ENCODE results near the gene HOATZ. TPM values are rescaled to one million over a fixed set of nuclear protein-coding genes. Genes with fewer than 3 reads are reported as not detected.

HOATZ gene
- total RNA-seq, 8 experiments from 2014 or later = 0.05 to 61.7 (median 0.49) TPM; not detected in 3

DNA sequence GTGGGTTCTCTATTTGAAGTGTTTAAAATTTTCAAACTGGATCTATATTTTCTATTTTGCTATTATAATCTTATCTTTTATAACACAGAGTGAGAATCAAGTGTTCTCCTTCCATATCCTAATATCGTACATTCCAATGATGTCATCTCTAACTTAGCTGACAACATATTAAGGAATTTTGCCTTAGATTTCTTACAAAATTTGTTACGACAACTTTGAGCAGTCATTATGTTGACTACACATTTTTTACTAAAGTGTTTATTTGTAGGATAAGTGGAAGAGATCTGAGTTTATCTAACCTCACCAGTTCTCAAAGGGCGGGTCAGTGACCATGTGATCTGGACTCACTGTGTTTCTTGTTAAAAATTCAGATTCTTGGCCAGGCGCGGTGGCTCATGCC is 15.1 kb upstream of the HOATZ start:
- Histone ChIP-seq H3K27ac (no peak overlapping the region), H3K4me3 (no peak overlapping the region), H3K4me1 (replicated peaks in 1 of 2) (no peaks in the 10 kb centered on the region)
- WGBS, 10 experiments = 45 to 100% (median 80%) methylated on average over 1 to 5 of the region's 5 CpGs; no CpG with 5 or more reads in 1 of the 10 experiments
- in situ Hi-C loops (cut with MboI; ENCODE audit: low pct_unique_long_range_greater_than_20kb in 2 of 9, low sequenced_read_pairs in 9 of 9, unreplicated experiment in 9 of 9) = no loop called here
- ATAC-seq (replicated peaks in 6 of 8) = no peak

GRCh38 chr11:111500481-111500880 is 14.1 kb upstream of the HOATZ start:
- no peak for ATAC-seq (replicated peaks in 6 of 8)
- no peaks in the 10 kb centered on the region for H3K4me1 ChIP-seq (replicated peaks in 1 of 2)
- 0 to 100% (median 40%) methylated on average over 1 of the region's 1 CpG; no CpG with 5 or more reads in 5 of the 10 experiments for WGBS, 10 experiments
- in situ Hi-C loops (cut with MboI; ENCODE audit: low pct_unique_long_range_greater_than_20kb in 2 of 9, low sequenced_read_pairs in 9 of 9, unreplicated experiment in 9 of 9) = no loop called here
- H3K4me3 ChIP-seq = no peak overlapping the region
- no peak overlapping the region for H3K27ac ChIP-seq

- Histone ChIP-seq H3K4me1 (replicated peaks in 1 of 2) (no peaks in the 10 kb centered on the region), H3K27ac (no peak overlapping the region), H3K4me3 (no peak overlapping the region)
- no peak for ATAC-seq (replicated peaks in 6 of 8)
- in situ Hi-C loops (cut with MboI; ENCODE audit: low pct_unique_long_range_greater_than_20kb in 2 of 9, low sequenced_read_pairs in 9 of 9, unreplicated experiment in 9 of 9) = no loop called here
- WGBS, 10 experiments = 80 to 100% (median 89%) methylated on average over 1 of the region's 1 CpG; no CpG with 5 or more reads in 1 of the 10 experiments
Measured at GRCh38 chr11:111502611-111503010, 12.0 kb upstream of the HOATZ start.

- 80 to 100% (median 93%) methylated on average over 1 of the region's 1 CpG; no CpG with 5 or more reads in 1 of the 10 experiments for WGBS, 10 experiments
- in situ Hi-C loops (cut with MboI; ENCODE audit: low pct_unique_long_range_greater_than_20kb in 2 of 9, low sequenced_read_pairs in 9 of 9, unreplicated experiment in 9 of 9) = no loop called here
- H3K4me1 ChIP-seq (replicated peaks in 1 of 2) = peaks cover 0 to 3% of the 10 kb centered on the region in 2 donors
- no peak overlapping the region for H3K4me3 ChIP-seq
- H3K27ac ChIP-seq = no peak overlapping the region
- ATAC-seq (replicated peaks in 6 of 8) = peak in 3 of 8 experiments; percentile 14 to 52 (median 36)
Measured at GRCh38 chr11:111510311-111510710, 4.3 kb upstream of the HOATZ start.

DNA sequence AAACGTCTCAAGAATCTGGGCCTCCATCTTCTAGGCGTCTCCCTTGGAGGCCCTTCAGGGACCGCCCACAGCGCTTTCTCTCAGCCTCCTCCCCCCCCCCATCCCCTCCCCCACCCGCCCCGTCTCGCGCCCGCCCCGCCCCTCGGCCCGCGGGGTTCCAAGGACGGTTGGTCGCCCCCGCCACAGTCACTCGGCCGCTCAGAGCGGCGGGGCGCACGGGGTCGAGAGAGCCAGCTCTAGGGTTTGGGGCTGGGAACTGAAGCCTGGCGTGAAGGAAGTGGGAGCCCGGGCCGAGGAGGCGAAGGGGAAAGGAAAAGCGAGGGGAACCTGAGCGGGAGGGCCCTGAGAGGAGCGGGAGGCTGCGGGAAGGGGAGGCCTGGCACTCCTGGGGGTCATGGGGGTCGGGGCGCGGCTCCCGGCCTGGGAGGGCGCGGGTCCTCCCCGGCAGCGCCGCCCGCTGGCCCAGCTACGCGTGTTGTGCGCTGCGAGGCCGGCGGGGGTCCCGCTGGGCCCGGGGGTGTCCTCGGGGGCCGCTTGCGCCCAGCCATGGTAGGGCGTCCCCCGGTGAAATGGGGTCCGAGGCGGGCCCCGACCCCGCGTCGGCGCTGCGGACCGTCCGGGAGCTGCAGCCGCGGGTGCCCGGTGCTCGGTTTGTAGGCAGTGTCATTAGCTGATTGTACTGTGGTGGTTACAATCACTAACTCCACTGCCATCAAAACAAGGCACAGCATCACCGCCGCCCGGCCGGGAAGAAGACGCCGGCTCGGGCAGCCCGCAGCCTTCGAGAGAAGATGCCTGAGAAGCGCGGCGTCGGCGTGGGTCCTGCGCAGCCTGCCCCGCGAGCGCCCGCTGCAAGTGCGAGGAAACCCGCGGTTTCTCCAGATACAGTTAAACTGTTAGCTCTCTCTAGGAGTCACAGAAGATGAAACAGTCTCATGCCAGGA is 2.0 kb upstream of the HOATZ start, which contains the start of gene BTG4:
Gene BTG4, minus strand, starts transcription at position 91 of the 944 bp plus-strand sequence. CDS start 13,610 bp downstream, outside the sequence.
- Histone ChIP-seq H3K4me1 (replicated peaks in 1 of 2) (peaks cover 0 to 3% of the 10 kb centered on the region in 2 donors), H3K4me3 (peak within 1 kb of the TSS; percentile 11 to 31 (median 21)), H3K27ac (no peak within 1 kb of the TSS)
- in situ Hi-C loops (cut with MboI; ENCODE audit: low pct_unique_long_range_greater_than_20kb in 2 of 9, low sequenced_read_pairs in 9 of 9, unreplicated experiment in 9 of 9) = no loop called here
- peak; percentile 42 to 78 (median 73) for ATAC-seq (replicated peaks in 6 of 8)
- WGBS, 10 experiments = 0 to 13% (median 5%) methylated on average over 2 to 4 of the region's 90 CpGs; no CpG with 5 or more reads in 6 of the 10 experiments

DNA sequence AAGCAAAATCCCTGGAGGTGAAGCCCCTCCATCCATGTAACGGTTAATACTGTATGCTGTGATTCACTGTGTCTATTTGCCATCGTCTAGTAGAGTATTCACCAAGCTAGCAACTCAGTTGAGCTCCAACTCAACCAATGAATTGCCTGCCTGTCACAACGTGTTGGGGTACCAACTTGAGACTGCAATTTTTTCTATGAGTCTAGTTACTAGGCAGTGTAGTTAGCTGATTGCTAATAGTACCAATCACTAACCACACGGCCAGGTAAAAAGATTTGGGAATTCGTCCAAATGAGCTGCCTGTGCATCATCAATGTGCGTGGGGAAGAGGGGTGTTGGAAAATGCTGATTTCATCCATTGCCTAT is 1.4 kb upstream of the HOATZ start:
- in situ Hi-C loops (cut with MboI; ENCODE audit: low pct_unique_long_range_greater_than_20kb in 2 of 9, low sequenced_read_pairs in 9 of 9, unreplicated experiment in 9 of 9) = no loop called here
- ATAC-seq (replicated peaks in 6 of 8) = peak in 5 of 8 experiments; percentile 40 to 50 (median 45)
- H3K4me1 ChIP-seq (replicated peaks in 1 of 2) = peaks cover 0 to 3% of the 10 kb centered on the region in 2 donors
- H3K4me3 ChIP-seq = peak overlapping the region in 3 of 5 donors; percentile 13 to 31 (median 21)
- 0 to 72% (median 47%) methylated on average over 2 to 6 of the region's 6 CpGs; no CpG with 5 or more reads in 1 of the 10 experiments for WGBS, 10 experiments
- H3K27ac ChIP-seq = no peak overlapping the region

- in situ Hi-C loops (cut with MboI; ENCODE audit: low pct_unique_long_range_greater_than_20kb in 2 of 9, low sequenced_read_pairs in 9 of 9, unreplicated experiment in 9 of 9) = no loop called here
- Histone ChIP-seq H3K27ac (no peak overlapping the region), H3K4me1 (replicated peaks in 1 of 2) (peaks cover 0 to 3% of the 10 kb centered on the region in 2 donors), H3K4me3 (no peak overlapping the region)
- no peak for ATAC-seq (replicated peaks in 6 of 8)
- 5 to 100% (median 50%) methylated on average over 1 to 2 of the region's 2 CpGs; no CpG with 5 or more reads in 1 of the 10 experiments for WGBS, 10 experiments
Measured at GRCh38 chr11:111515591-111515990, 1.0 kb downstream of the HOATZ start.

- Histone ChIP-seq H3K4me1 (replicated peaks in 1 of 2) (peaks cover 0 to 3% of the 10 kb centered on the region in 2 donors), H3K4me3 (no peak overlapping the region), H3K27ac (no peak overlapping the region)
- 50 to 100% (median 75%) methylated on average over 1 of the region's 1 CpG; no CpG with 5 or more reads in 5 of the 10 experiments for WGBS, 10 experiments
- in situ Hi-C loops (cut with MboI; ENCODE audit: low pct_unique_long_range_greater_than_20kb in 2 of 9, low sequenced_read_pairs in 9 of 9, unreplicated experiment in 9 of 9) = no loop called here
- no peak for ATAC-seq (replicated peaks in 6 of 8)
Measured at GRCh38 chr11:111518668-111519067, 4.1 kb downstream of the HOATZ start.

DNA sequence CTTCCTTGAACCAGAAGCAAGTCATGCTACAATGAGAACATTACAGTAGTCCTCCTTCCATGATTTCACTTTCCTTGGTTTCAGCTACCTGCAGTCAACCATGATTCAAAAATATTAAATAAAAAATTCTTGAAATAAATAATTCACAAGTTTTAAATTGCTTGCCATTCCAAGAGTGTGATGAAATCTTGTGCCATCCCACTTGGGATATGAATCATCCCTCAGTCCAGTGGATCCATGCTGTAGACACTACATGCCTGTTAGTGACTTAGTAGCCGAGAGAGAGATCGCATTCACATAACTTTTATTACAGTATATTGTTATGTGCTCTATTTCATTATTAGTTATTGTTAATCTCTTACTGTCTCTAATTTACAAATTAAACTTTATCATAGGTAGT is 6.0 kb downstream of the HOATZ start:
- no peak overlapping the region for H3K27ac ChIP-seq
- no peaks in the 10 kb centered on the region for H3K4me1 ChIP-seq (replicated peaks in 1 of 2)
- in situ Hi-C loops (cut with MboI; ENCODE audit: low pct_unique_long_range_greater_than_20kb in 2 of 9, low sequenced_read_pairs in 9 of 9, unreplicated experiment in 9 of 9) = no loop called here
- ATAC-seq (replicated peaks in 6 of 8) = peak in 1 of 8 experiments; percentile 31
- 67 to 100% (median 93%) methylated on average over 1 to 2 of the region's 2 CpGs; no CpG with 5 or more reads in 1 of the 10 experiments for WGBS, 10 experiments
- no peak overlapping the region for H3K4me3 ChIP-seq

GRCh38 chr11:111521135-111521534 is 6.6 kb downstream of the HOATZ start:
- H3K4me1 ChIP-seq (replicated peaks in 1 of 2) = no peaks in the 10 kb centered on the region
- H3K27ac ChIP-seq = no peak overlapping the region
- in situ Hi-C loops (cut with MboI; ENCODE audit: low pct_unique_long_range_greater_than_20kb in 2 of 9, low sequenced_read_pairs in 9 of 9, unreplicated experiment in 9 of 9) = no loop called here
- no peak for ATAC-seq (replicated peaks in 6 of 8)
- 40 to 92% (median 72%) methylated on average over 1 to 2 of the region's 2 CpGs for WGBS, 10 experiments
- no peak overlapping the region for H3K4me3 ChIP-seq

GRCh38 chr11:111522426-111522825 is 7.8 kb downstream of the HOATZ start:
- Histone ChIP-seq H3K27ac (no peak overlapping the region), H3K4me3 (no peak overlapping the region), H3K4me1 (replicated peaks in 1 of 2) (no peaks in the 10 kb centered on the region)
- ATAC-seq (replicated peaks in 6 of 8) = peak in 1 of 8 experiments; percentile 43
- in situ Hi-C loops (cut with MboI; ENCODE audit: low pct_unique_long_range_greater_than_20kb in 2 of 9, low sequenced_read_pairs in 9 of 9, unreplicated experiment in 9 of 9) = no loop called here
- 70 to 100% (median 89%) methylated on average over 1 to 5 of the region's 5 CpGs; no CpG with 5 or more reads in 1 of the 10 experiments for WGBS, 10 experiments

GRCh38 chr11:111523343-111523742 is 8.8 kb downstream of the HOATZ start:
- peaks cover 0 to 3% of the 10 kb centered on the region in 2 donors for H3K4me1 ChIP-seq (replicated peaks in 1 of 2)
- H3K27ac ChIP-seq = no peak overlapping the region
- ATAC-seq (replicated peaks in 6 of 8) = no peak
- H3K4me3 ChIP-seq = no peak overlapping the region
- 63 to 100% (median 83%) methylated on average over 1 to 2 of the region's 2 CpGs; no CpG with 5 or more reads in 3 of the 10 experiments for WGBS, 10 experiments
- in situ Hi-C loops (cut with MboI; ENCODE audit: low pct_unique_long_range_greater_than_20kb in 2 of 9, low sequenced_read_pairs in 9 of 9, unreplicated experiment in 9 of 9) = no loop called here

DNA sequence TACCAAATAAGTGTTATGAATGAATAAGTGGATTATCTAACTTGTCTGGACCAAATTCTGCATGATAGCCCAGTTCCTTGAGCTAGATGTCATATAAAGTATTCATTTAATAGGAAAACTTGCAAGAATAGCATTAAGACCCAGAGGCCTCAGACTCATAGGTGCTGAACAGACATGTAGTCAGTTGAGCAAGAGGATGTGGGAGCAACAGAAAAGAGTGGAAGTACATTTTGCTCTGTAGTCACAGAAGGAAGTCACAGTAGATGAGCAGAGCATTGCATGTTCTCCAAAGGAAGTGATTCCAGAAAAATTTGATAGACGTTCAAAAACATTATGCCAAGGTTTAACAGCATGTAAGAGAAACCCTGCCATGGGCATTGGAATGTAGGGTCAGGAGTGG is 9.5 kb downstream of the HOATZ start:
- WGBS, 10 experiments = 33 to 100% (median 75%) methylated on average over 1 of the region's 1 CpG; no CpG with 5 or more reads in 2 of the 10 experiments
- Histone ChIP-seq H3K4me1 (replicated peaks in 1 of 2) (peaks cover 0 to 3% of the 10 kb centered on the region in 2 donors), H3K4me3 (no peak overlapping the region), H3K27ac (no peak overlapping the region)
- in situ Hi-C loops (cut with MboI; ENCODE audit: low pct_unique_long_range_greater_than_20kb in 2 of 9, low sequenced_read_pairs in 9 of 9, unreplicated experiment in 9 of 9) = no loop called here
- no peak for ATAC-seq (replicated peaks in 6 of 8)
